Measurements from ENCODE around the gene CAPN11. TPM values are rescaled to one million over a fixed set of nuclear protein-coding genes. Genes with fewer than 3 reads are reported as not detected.

CAPN11 gene
- polyA plus RNA-seq, 1 donor from 2014 or later, result not detected

- no peaks in the 10 kb centered on the region for H3K9me2 ChIP-seq (ENCODE audit: insufficient read depth, low read length)
- H3K9me3 ChIP-seq (ENCODE audit: low read length), result no peaks in the 10 kb centered on the region
- no peak overlapping the region for H2AFZ ChIP-seq (ENCODE audit: low read depth, low read length)
- no peak overlapping the region for H3K9ac ChIP-seq (ENCODE audit: low read length)
- H3K27me3 ChIP-seq (ENCODE audit: insufficient read depth, low read depth, low read length), result no peaks in the 10 kb centered on the region
- TF ChIP-seq SMC3 (conservative IDR thresholded peaks at IDR 0.05; ENCODE audit: poor library complexity), result no peak
- TF ChIP-seq EZH2 (IDR thresholded peaks at IDR 0.05; ENCODE audit: borderline replicate concordance, insufficient read depth, low read length, poor library complexity, severe bottlenecking), result no peak
- no peak for TF ChIP-seq POLR2AphosphoS5 (IDR thresholded peaks at IDR 0.05)
- TF ChIP-seq REST (IDR thresholded peaks at IDR 0.05; ENCODE audit: borderline replicate concordance), result no peak
- TF ChIP-seq TAF1 (IDR thresholded peaks at IDR 0.05; ENCODE audit: low read depth), result no peak
- TF ChIP-seq MXI1 (conservative IDR thresholded peaks at IDR 0.05; ENCODE audit: poor library complexity, severe bottlenecking), result no peak
- no peak for TF ChIP-seq RAD21 (conservative IDR thresholded peaks at IDR 0.05)
- no peak for TF ChIP-seq CTCF (IDR thresholded peaks at IDR 0.05; ENCODE audit: poor library complexity, severe bottlenecking)
- no peak for TF ChIP-seq EP300 (conservative IDR thresholded peaks at IDR 0.05; ENCODE audit: poor library complexity, severe bottlenecking)
- H3K4me3 ChIP-seq (ENCODE audit: low read length), result no peak overlapping the region
- no peak overlapping the region for H3K4me2 ChIP-seq (ENCODE audit: low read length)
- H3K79me2 ChIP-seq (replicated peaks; ENCODE audit: insufficient read depth, low read length), result no peaks in the 10 kb centered on the region
- no peaks in the 10 kb centered on the region for H3K36me3 ChIP-seq (ENCODE audit: insufficient read depth, low read length)
- H3F3A ChIP-seq (ENCODE audit: insufficient read depth, low read length, poor library complexity, severe bottlenecking), result no peaks in the 10 kb centered on the region
- no peaks in the 10 kb centered on the region for H4K20me1 ChIP-seq (ENCODE audit: insufficient read depth)
- H3K27ac ChIP-seq (ENCODE audit: low read length), result no peak overlapping the region
Measured at GRCh38 chr6:44180406-44180805, 21.8 kb downstream of the CAPN11 start.

GRCh38 chr6:44180886-44181285, 22.3 kb downstream of the CAPN11 start:
- H3K36me3 ChIP-seq (ENCODE audit: insufficient read depth, low read length), result no peaks in the 10 kb centered on the region
- H3K27ac ChIP-seq (ENCODE audit: low read length), result no peak overlapping the region

More at GRCh38 chr6:44180886-44181285, 22.3 kb downstream of the CAPN11 start:
- H3K9me3 ChIP-seq (ENCODE audit: low read length), result no peaks in the 10 kb centered on the region
- TF ChIP-seq EP300 (conservative IDR thresholded peaks at IDR 0.05; ENCODE audit: poor library complexity, severe bottlenecking) (no peak), CTCF (IDR thresholded peaks at IDR 0.05; ENCODE audit: poor library complexity, severe bottlenecking) (no peak), POLR2AphosphoS5 (IDR thresholded peaks at IDR 0.05) (no peak), MXI1 (conservative IDR thresholded peaks at IDR 0.05; ENCODE audit: poor library complexity, severe bottlenecking) (no peak), TAF1 (IDR thresholded peaks at IDR 0.05; ENCODE audit: low read depth) (no peak), EZH2 (IDR thresholded peaks at IDR 0.05; ENCODE audit: borderline replicate concordance, insufficient read depth, low read length, poor library complexity, severe bottlenecking) (no peak), REST (IDR thresholded peaks at IDR 0.05; ENCODE audit: borderline replicate concordance) (no peak), SMC3 (conservative IDR thresholded peaks at IDR 0.05; ENCODE audit: poor library complexity) (no peak), RAD21 (conservative IDR thresholded peaks at IDR 0.05) (no peak)
- no peaks in the 10 kb centered on the region for H3K27me3 ChIP-seq (ENCODE audit: insufficient read depth, low read depth, low read length)
- H3K9ac ChIP-seq (ENCODE audit: low read length), result no peak overlapping the region
- no peaks in the 10 kb centered on the region for H3K9me2 ChIP-seq (ENCODE audit: insufficient read depth, low read length)
- H3F3A ChIP-seq (ENCODE audit: insufficient read depth, low read length, poor library complexity, severe bottlenecking), result no peaks in the 10 kb centered on the region
- no peaks in the 10 kb centered on the region for H4K20me1 ChIP-seq (ENCODE audit: insufficient read depth)
- H2AFZ ChIP-seq (ENCODE audit: low read depth, low read length), result no peak overlapping the region
- H3K4me3 ChIP-seq (ENCODE audit: low read length), result no peak overlapping the region
- no peak overlapping the region for H3K4me2 ChIP-seq (ENCODE audit: low read length)
- H3K79me2 ChIP-seq (replicated peaks; ENCODE audit: insufficient read depth, low read length), result no peaks in the 10 kb centered on the region

All from neural cell (in vitro differentiated cells).